Aorta (tissue), 5 donors: ENCODE results near the gene PBOV1. TPM values are rescaled to one million over a fixed set of nuclear protein-coding genes. Genes with fewer than 3 reads are reported as not detected.
"Not testable (repeated sequence)": the region's sequence is repeated elsewhere in the genome, so short reads cannot be mapped to it uniquely, and the experiment has no call there.

Source experiments
- ATAC-seq: fragments of 200-7000 bp; cut with Tn5 transposase; one replicate; pipeline ENCODE4 v1.9.1; 2022; ENCODE audit warnings: moderate library complexity; ENCODE audit not compliant: low FRiP score
- DNase-seq, 2 donors: peaks; one replicate each; pipeline ENCODE4 v3.0.0-alpha.2; 2020
- H3K27ac ChIP-seq, 2 donors: one replicate each; pipeline ENCODE4 v1.5.1; 2013; ENCODE audit warnings: low read length in 2 of 2, mild to moderate bottlenecking in 2 of 2, moderate library complexity in 2 of 2, control low read depth in 1 of 2, inconsistent platforms in 1 of 2, low read depth in 1 of 2
- H3K27me3 ChIP-seq, 2 donors: one replicate each; pipeline ENCODE4 v1.6.1; 2013; ENCODE audit warnings: control low read depth in 1 of 2, low read length in 1 of 2, mild to moderate bottlenecking in 1 of 2, moderate library complexity in 1 of 2; ENCODE audit not compliant: insufficient read depth in 2 of 2, control insufficient read depth in 1 of 2
- H3K36me3 ChIP-seq, 2 donors: one replicate each; pipeline ENCODE4 v1.6.1; 2013; ENCODE audit warnings: control low read depth in 1 of 2, low read length in 1 of 2, mild to moderate bottlenecking in 1 of 2; ENCODE audit not compliant: insufficient read depth in 2 of 2, control insufficient read depth in 1 of 2
- H3K4me1 ChIP-seq, 2 donors: one replicate each; pipeline ENCODE4 v1.6.1; 2013; ENCODE audit warnings: low read length in 2 of 2, control low read depth in 1 of 2, mild to moderate bottlenecking in 1 of 2, moderate library complexity in 1 of 2; ENCODE audit not compliant: insufficient read depth in 2 of 2, control insufficient read depth in 1 of 2
- H3K4me3 ChIP-seq, 2 donors: one replicate each; pipeline ENCODE4 v1.5.1; 2013; ENCODE audit warnings: low read length in 2 of 2, control low read depth in 1 of 2, mild to moderate bottlenecking in 1 of 2
- H3K9me3 ChIP-seq: one replicate; pipeline ENCODE4 v1.6.1; 2013; ENCODE audit warnings: mild to moderate bottlenecking, low read length; ENCODE audit not compliant: control insufficient read depth
- WGBS, 2 donors: extraction: QIAGEN DNeasy Blood & Tissue Kit; methylation state at CpG; one replicate each; pipeline ENCODE4 v1.1.7; 2013; 5-methylcytosine and 5-hydroxymethylcytosine counted together
- intact Hi-C, 2 donors: fragments of 100-400 bp; cut with DNase I; formaldehyde crosslinking; loops; one replicate each; pipeline versions ENCODE4 v1.14.2 to v1.15.0; 2022
- polyA plus RNA-seq, 2 donors: library from polyadenylated mRNA; stranded (reverse); fragments of 200-250 nt; gene quantifications; one replicate each; pipeline ENCODE4 v1.2.3, GENCODE V29; 2013
- total RNA-seq, 2 donors: library from RNA; stranded (reverse); fragmentation: NEBNext Ultra II Directional; extraction: Animal tissue kit (Norgen Biotek cat#: 25700); gene quantifications; one replicate each; pipeline ENCODE4 v1.2.1, GENCODE V29; 2021
- donor health status: healthy with polysubstance abuse.
- donor health status: Bipolar disorder and iron deficiency.
- donor health status: DM: no; HTN: no; CAD: no.
- donor health status: DM: no; HTN: no; CAD: no.
- donor health status: DM: yes; HTN: yes; CAD: no.

Gene PBOV1
- total and polyA plus RNA-seq, 4 donors, result not detected

DNA sequence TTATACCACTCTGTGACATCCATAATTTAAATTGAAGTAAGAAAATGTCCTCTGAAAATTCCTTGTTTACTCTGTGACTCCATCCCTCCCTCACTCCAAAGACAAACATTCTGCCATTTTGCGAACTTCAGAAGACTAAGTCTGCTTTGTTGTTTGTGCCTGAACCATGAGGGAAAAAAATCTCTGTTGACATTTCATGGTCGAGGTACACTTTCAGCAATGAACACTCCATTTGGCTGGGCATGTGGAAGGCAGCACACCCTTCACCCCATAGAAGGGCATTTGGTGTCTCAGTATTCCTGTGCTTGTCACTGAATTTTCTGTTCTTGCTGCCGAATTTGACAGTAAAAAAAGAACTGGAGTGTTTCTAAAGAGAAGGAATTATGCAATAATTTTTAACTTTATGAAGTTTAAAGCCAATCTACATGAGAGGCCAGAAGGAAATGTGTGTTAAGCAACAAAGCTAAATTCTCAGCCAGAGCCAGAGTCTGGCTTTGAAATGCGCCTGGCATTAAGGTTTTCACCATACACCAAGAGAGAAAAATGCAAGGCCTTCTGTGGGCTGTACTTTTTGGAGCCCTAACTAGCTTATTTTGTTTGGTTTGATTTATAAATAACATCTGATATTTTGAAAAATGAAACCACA is 4.7 kb upstream of the PBOV1 start:
- WGBS, 2 donors, result 62 to 64% methylated on average over 4 of the region's 4 CpGs
- intact Hi-C loops, result no loop called here
- no peak overlapping the region for H3K27ac ChIP-seq
- no peaks in the 10 kb centered on the region for H3K36me3 ChIP-seq
- ATAC-seq, result no peak
- H3K4me3 ChIP-seq, result no peak overlapping the region
- no peaks in the 10 kb centered on the region for H3K9me3 ChIP-seq
- no peaks in the 10 kb centered on the region for H3K27me3 ChIP-seq
- no peaks in the 10 kb centered on the region for H3K4me1 ChIP-seq
- no peak for DNase-seq

DNA sequence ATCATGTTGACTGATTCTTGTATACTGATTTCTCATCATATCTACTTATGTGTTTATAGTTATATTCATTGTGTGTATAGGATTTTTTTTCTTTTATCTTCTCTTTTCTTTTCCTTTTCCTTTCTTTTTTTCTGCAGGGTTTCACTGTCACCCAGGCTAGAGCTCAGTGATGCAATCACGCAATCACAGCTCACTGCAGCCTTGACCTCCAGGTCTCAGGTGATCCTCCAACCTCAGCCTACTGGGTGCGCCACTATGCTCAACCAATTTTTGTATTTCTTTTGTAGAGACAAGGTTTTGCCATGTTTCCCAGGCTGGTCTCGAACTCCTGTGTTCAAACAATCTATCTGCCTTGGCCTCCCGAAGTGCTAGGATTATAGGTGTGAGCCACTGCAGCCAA is 1.6 kb upstream of the PBOV1 start:
- Histone ChIP-seq H3K4me3 (no peak overlapping the region), H3K27me3 (no peaks in the 10 kb centered on the region), H3K36me3 (no peaks in the 10 kb centered on the region), H3K9me3 (no peaks in the 10 kb centered on the region), H3K4me1 (no peaks in the 10 kb centered on the region), H3K27ac (no peak overlapping the region)
- WGBS, 2 donors, result 97% methylated on average over 4 of the region's 4 CpGs
- intact Hi-C loops, result no loop called here
- DNase-seq, result no peak
- no peak for ATAC-seq

GRCh38 chr6:138219398-138219797 is 1.1 kb upstream of the PBOV1 start:
- H3K9me3 ChIP-seq, result no peaks in the 10 kb centered on the region
- intact Hi-C loops, result no loop called here

DNA sequence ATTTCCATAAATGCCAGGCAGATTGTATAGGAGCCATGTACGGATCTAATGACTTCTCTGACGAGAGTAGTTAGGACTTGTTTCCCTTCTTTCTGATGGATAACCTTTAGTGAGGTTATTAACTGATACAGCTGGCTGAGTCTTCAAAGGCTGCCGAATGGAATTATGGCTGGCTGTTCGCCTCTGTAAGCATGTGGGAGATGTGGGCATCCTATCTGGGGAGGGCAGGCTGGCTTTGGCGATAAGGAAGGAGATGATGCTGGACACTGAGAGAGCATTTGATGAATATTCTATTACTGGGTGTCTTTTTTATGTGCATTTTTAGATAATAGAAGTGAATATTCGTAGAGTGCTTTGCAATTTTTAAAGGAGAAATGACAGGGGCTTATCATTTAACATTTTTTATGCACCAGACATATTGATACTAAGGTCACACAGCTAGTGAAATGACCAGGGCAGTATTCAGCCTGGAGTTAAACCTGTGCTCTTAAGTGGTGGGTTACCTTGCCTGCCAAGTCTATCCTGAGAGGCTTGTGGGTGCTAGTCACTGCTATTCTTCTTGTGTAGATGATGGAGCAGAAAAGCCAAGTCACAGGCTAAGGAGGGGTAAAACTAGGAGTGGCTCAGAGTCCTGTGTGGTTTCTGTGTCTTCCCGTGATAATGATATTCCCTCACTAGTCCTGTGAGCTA is 3.1 kb downstream of the PBOV1 start:
- Histone ChIP-seq H3K9me3 (no peaks in the 10 kb centered on the region), H3K4me3 (no peak overlapping the region), H3K4me1 (no peaks in the 10 kb centered on the region), H3K36me3 (no peaks in the 10 kb centered on the region), H3K27me3 (no peaks in the 10 kb centered on the region), H3K27ac (no peak overlapping the region)
- intact Hi-C loops, result no loop called here
- DNase-seq, result no peak
- no peak for ATAC-seq
- WGBS, 2 donors, result 65 to 70% methylated on average over 7 of the region's 7 CpGs

More at GRCh38 chr6:138219398-138219797, 1.1 kb upstream of the PBOV1 start:
- Histone ChIP-seq H3K36me3 (no peaks in the 10 kb centered on the region), H3K27ac (no peak overlapping the region), H3K27me3 (no peaks in the 10 kb centered on the region), H3K4me1 (no peaks in the 10 kb centered on the region), H3K4me3 (no peak overlapping the region)
- ATAC-seq, result no peak
- no peak for DNase-seq
- 95 to 96% methylated on average over 3 of the region's 3 CpGs for WGBS, 2 donors

GRCh38 chr6:138212530-138212929 is 5.8 kb downstream of the PBOV1 start:
- H3K4me3 ChIP-seq, intact Hi-C loops, H3K27me3 ChIP-seq, H3K27ac ChIP-seq, H3K4me1 ChIP-seq, H3K9me3 ChIP-seq, H3K36me3 ChIP-seq, ATAC-seq, DNase-seq: not testable (repeated sequence)
- 95 to 100% methylated on average over 2 of the region's 2 CpGs for WGBS, 2 donors

DNA sequence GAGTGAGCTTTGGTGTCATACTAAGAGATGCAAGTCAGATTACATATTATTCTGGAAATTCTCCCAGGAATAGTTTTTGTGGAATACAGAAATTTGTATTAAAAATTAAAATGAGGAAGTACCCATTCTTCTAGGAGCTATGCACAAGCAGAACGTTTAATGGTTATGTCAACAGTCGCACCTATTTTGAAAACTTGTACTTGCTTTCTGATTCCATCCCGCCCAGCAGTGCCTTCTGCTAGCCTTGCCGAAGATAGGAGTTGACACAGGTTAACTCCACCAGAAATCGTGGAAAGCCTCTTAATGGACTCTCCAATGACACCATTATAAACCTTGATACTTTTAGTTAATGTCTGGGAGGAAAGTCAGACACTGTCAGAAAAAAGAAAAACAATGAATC is 6.7 kb downstream of the PBOV1 start:
- no peak for ATAC-seq
- Histone ChIP-seq H3K4me3 (no peak overlapping the region), H3K27me3 (no peaks in the 10 kb centered on the region), H3K4me1 (no peaks in the 10 kb centered on the region), H3K27ac (no peak overlapping the region), H3K9me3 (no peaks in the 10 kb centered on the region), H3K36me3 (no peaks in the 10 kb centered on the region)
- intact Hi-C loops, result no loop called here
- WGBS, 2 donors, result 74 to 78% methylated on average over 5 of the region's 5 CpGs
- no peak for DNase-seq

DNA sequence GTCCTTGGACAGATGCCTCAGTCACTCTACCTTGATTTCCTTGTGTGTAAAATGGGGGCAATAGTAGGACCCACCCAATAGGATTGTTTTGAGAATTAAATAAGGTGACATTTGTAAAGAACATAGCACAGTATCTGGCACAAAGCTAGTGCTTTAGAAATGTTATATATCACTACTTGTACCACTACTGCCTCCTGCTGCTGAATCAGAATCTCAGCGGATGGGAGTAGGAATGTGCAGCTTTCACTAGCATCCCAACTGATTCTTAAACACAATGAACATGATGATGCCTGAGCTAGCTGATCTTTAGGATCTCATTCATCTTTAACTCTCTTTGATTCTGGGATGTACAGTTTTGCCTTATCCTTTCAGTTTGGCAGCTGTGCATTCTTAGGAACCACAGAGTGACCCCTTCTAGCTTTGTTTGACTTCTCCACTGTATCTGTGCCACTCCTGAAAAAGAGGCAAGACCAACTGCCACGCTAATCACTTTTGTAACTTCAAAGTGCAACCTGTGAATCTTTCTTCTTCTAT is 7.2 kb downstream of the PBOV1 start:
- intact Hi-C loops, result no loop called here
- Histone ChIP-seq H3K36me3 (no peaks in the 10 kb centered on the region), H3K4me1 (no peaks in the 10 kb centered on the region), H3K27me3 (no peaks in the 10 kb centered on the region), H3K27ac (no peak overlapping the region), H3K4me3 (no peak overlapping the region), H3K9me3 (no peaks in the 10 kb centered on the region)
- WGBS, 2 donors, result 88 to 94% methylated on average over 2 of the region's 2 CpGs
- no peak for DNase-seq
- ATAC-seq, result no peak

DNA sequence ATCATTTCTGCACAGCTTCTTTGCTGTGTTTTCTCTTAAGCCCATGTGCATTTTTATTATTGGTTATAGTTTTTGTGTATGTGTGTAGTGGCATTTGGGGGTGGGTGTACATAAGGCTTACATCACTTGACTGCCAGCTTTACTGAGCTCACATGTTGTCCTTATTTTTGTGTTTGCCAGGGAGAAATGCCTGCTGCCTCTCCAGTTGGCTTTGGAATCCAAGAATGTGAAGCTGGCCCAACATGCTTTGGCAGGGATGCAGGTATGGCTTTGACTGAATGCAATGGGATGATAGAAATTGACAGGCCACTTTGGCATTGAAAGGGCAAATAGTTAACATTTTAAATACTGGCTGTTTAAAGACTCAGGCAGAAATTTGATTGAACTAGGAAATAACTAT is 11.4 kb downstream of the PBOV1 start:
- intact Hi-C loops, result no loop called here
- Histone ChIP-seq H3K36me3 (no peaks in the 10 kb centered on the region), H3K4me3 (no peak overlapping the region), H3K4me1 (no peaks in the 10 kb centered on the region), H3K27me3 (no peaks in the 10 kb centered on the region), H3K27ac (no peak overlapping the region), H3K9me3 (no peaks in the 10 kb centered on the region)
- ATAC-seq (no peak), DNase-seq (no peak)

- Histone ChIP-seq H3K36me3 (no peaks in the 10 kb centered on the region), H3K27me3 (no peaks in the 10 kb centered on the region), H3K4me1 (no peaks in the 10 kb centered on the region), H3K9me3 (no peaks in the 10 kb centered on the region), H3K27ac (no peak overlapping the region), H3K4me3 (no peak overlapping the region)
- ATAC-seq (no peak), DNase-seq (no peak)
- intact Hi-C loops, result no loop called here
- WGBS, 2 donors, result 24 to 28% methylated on average over 5 of the region's 5 CpGs
These were observed 12.7 kb downstream of the PBOV1 start for GRCh38 chr6:138205437-138206094.
